K562 (cell line): ENCODE results near the gene SLC44A2. TPM values are rescaled to one million over a fixed set of nuclear protein-coding genes. Genes with fewer than 3 reads are reported as not detected.
A peak's percentile ranks its signal among the peaks of the same experiment; 100 is the strongest.

ENCODE experiments used
- BCOR ChIP-seq: fragments of 450-650 bp; IDR thresholded peaks from 2 replicates; pipeline ENCODE4 v1.6.1; 2016
- BRD9 ChIP-seq: fragments of 450-650 bp; IDR thresholded peaks from 2 replicates; pipeline ENCODE4 v1.6.1; 2018; ENCODE audit warnings: low read depth; ENCODE audit not compliant: partially characterized antibody
- C11orf30 ChIP-seq: fragments of 450-650 bp; IDR thresholded peaks from 2 replicates; pipeline ENCODE4 v1.6.1; 2016; ENCODE audit warnings: low read depth, mild to moderate bottlenecking
- CEBPB ChIP-seq: fragments of 450-650 bp; IDR thresholded peaks from 2 replicates; pipeline ENCODE4 v1.6.1; 2016; ENCODE audit warnings: missing genetic modification characterization, missing compliant biosample characterization
- CREBBP ChIP-seq: IDR thresholded peaks from one replicate; pipeline ENCODE4 v1.6.1; 2012; ENCODE audit warnings: low read depth, mild to moderate bottlenecking, control low read depth, inconsistent platforms, low read length
- EP300 ChIP-seq: IDR thresholded peaks from 2 replicates; pipeline ENCODE4 v1.6.1; 2012; ENCODE audit warnings: low read length, improper control_type of control experiment
- ID3 ChIP-seq, 2 experiments: fragments of 250-450 bp in 1 of 2; fragments of 450-650 bp in 1 of 2; sonication (Bioruptor Pico) in 1 of 2; IDR thresholded peaks; 2 replicates each; pipeline versions ENCODE4 v1.6.1 to v1.8.0; 2016 to 2021; ENCODE audit warnings: mild to moderate bottlenecking in 2 of 2, moderate library complexity in 2 of 2, missing compliant biosample characterization in 1 of 2, missing genetic modification characterization in 1 of 2
- MGA ChIP-seq: fragments of 450-650 bp; IDR thresholded peaks from 2 replicates; pipeline ENCODE4 v1.6.1; 2016; ENCODE audit warnings: mild to moderate bottlenecking, moderate library complexity
- NFATC3 ChIP-seq: fragments of 450-650 bp; IDR thresholded peaks from 2 replicates; pipeline ENCODE4 v1.6.1; 2017; ENCODE audit warnings: mild to moderate bottlenecking
- PHB2 ChIP-seq: fragments of 450-650 bp; IDR thresholded peaks from 2 replicates; pipeline ENCODE4 v1.6.1; 2017; ENCODE audit warnings: low read depth
- PRPF4 ChIP-seq: fragments of 200-400 bp; formaldehyde crosslinking; IDR thresholded peaks from one replicate; pipeline ENCODE4 v1.6.1; 2017; ENCODE audit warnings: low read length, low read depth, mild to moderate bottlenecking; ENCODE audit not compliant: insufficient read depth, poor library complexity, severe bottlenecking
- SAP30 ChIP-seq: fragments of 200-600 bp; sonication (generic); IDR thresholded peaks from 2 replicates; pipeline ENCODE4 v1.6.1; 2012; ENCODE audit warnings: borderline replicate concordance, low read depth, mild to moderate bottlenecking, moderate library complexity, low read length, control low read depth, inconsistent platforms; ENCODE audit not compliant: insufficient read depth, poor library complexity, severe bottlenecking
- SIN3B ChIP-seq: fragments of 450-650 bp; IDR thresholded peaks from 2 replicates; pipeline ENCODE4 v1.6.1; 2017; ENCODE audit warnings: low read depth, mild to moderate bottlenecking, moderate library complexity
- TFAP4 ChIP-seq: sonication (generic); formaldehyde crosslinking; IDR thresholded peaks from 2 replicates; pipeline ENCODE4 v1.8.0; 2022; ENCODE audit warnings: missing genetic modification reagents, mild to moderate bottlenecking, moderate library complexity, borderline replicate concordance
- ZNF212 ChIP-seq: fragments of 450-650 bp; formaldehyde crosslinking; IDR thresholded peaks from 2 replicates; pipeline ENCODE4 v1.4.0; 2020; ENCODE audit warnings: mild to moderate bottlenecking
- polyA plus RNA-seq, 8 experiments: library from polyadenylated mRNA; depleted of rRNA in 4 of 8; stranded (reverse) in 5 of 8; unstranded in 3 of 8; fragments of >200 nt; fragmentation: Nextera tagmentation in 2 of 8; fragmentation: Illumina TruSeq in 1 of 8; extraction: Ambion mirVana in 2 of 8; extraction: Trizol in 1 of 8; gene quantifications; 2 replicates each; pipeline versions ENCODE4 v1.2.1 to v1.2.3, GENCODE V29; 2011 to 2014; ENCODE audit warnings: inconsistent platforms in 1 of 8, missing spikeins in 1 of 8
- total RNA-seq, 7 experiments: library from RNA; depleted of rRNA in 6 of 7; stranded (reverse); fragments of >200 nt in 6 of 7; fragmentation: Illumina TruSeq in 2 of 7; extraction: Trizol in 2 of 7; gene quantifications; 2 replicates each; pipeline versions ENCODE4 v1.2.1 to v1.2.3, GENCODE V29; 2011 to 2021; ENCODE audit warnings: low replicate concordance in 1 of 7

Gene SLC44A2
- total and polyA plus RNA-seq, 9 of the 15 experiments (the other 6 are each of a cell fraction or from before 2014, with no cell fraction given), result 1.1 to 34.2 (median 8.1) TPM

GRCh38 chr19:10580979-10581631 lies 44.2 kb upstream of the SLC44A2 start (continued):
- TF ChIP-seq MGA (peak; percentile 85), EP300 (no peak), ZNF212 (no peak), SIN3B (no peak), NFATC3 (no peak), CEBPB (tag) (no peak), PHB2 (no peak), BCOR (peak; percentile 11; the same call in 1 of the 2 replicates), TFAP4 (CRISPR knock-in tag) (peak; percentile 76; the same call in 1 of the 2 replicates), ID3 (CRISPR knock-in tag; IDR thresholded peaks at IDR 0.05) (no peak), ID3 (tag; IDR thresholded peaks at IDR 0.05) (no peak), BRD9 (no peak), CREBBP (no peak), C11orf30 (no peak), SAP30 (no peak), PRPF4 (no peak)
